HG03159 (cell line): ENCODE results near the gene MEX3A.
"Not testable (repeated sequence)": the region's sequence is repeated elsewhere in the genome, so short reads cannot be mapped to it uniquely, and the experiment has no call there.

Experiments used
- ATAC-seq: cut with Tn5 transposase; IDR thresholded peaks from one replicate; pipeline ENCODE4 v1.9.1; 2021; ENCODE audit warnings: mild to moderate bottlenecking, moderate library complexity; ENCODE audit not compliant: unreplicated experiment

The MEX3A gene

GRCh38 chr1:156082309-156083091 lies at the start of gene MEX3A:
TSS of gene MEX3A (minus strand) at chr1:156082465. CDS start at chr1:156081998, 467 bp downstream.
- ATAC-seq, result peak; percentile 49

DNA sequence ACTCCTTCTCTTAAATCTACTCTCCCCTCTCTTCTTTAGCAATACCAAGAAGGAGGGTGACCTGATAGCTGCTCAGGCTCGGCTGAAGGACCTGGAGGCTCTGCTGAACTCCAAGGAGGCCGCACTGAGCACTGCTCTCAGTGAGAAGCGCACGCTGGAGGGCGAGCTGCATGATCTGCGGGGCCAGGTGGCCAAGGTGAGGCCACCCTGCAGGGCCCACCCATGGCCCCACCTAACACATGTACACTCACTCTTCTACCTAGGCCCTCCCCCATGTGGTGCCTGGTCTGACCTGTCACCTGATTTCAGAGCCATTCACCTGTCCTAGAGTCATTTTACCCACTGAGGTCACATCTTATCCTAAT lies 48.3 kb upstream of the MEX3A start:
- ATAC-seq, result no peak

- ATAC-seq, result no peak
Measured at GRCh38 chr1:156129687-156130577, 47.7 kb upstream of the MEX3A start.

- no peak for ATAC-seq
Measured at GRCh38 chr1:156128654-156129597, 46.7 kb upstream of the MEX3A start.

- no peak for ATAC-seq
Measured at GRCh38 chr1:156128308-156128653, 46.0 kb upstream of the MEX3A start.

GRCh38 chr1:156126630-156127534 lies 44.6 kb upstream of the MEX3A start:
- no peak for ATAC-seq

DNA sequence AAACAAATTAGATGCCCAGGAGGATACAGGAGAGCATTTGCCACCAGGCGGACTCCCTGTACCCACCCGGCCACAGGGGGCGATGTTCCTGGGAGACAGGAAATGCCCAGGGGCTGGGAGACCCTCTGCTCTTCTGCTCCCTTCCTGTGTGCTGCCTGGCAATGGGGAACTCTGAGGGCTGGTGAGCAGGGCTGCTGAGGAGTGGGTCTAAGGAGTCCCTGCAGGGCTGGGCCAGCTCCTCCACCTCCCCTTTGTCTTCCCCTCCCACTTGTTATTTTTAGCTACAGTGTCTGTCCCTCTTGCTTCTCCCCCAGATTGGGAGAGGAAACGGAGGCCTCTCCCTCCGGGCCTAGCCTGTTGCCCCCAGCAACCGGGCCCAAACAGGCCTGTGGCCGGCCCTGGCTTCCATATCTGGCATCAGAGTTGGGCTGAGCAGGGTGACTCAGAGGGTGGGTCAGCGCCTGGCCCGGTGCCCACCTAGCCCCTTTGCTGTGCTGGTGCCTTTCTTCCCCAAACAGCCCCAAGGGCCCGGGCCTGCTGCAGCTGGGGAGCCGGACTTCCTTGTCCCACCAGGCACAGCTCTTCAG lies 43.9 kb upstream of the MEX3A start:
- no peak for ATAC-seq

DNA sequence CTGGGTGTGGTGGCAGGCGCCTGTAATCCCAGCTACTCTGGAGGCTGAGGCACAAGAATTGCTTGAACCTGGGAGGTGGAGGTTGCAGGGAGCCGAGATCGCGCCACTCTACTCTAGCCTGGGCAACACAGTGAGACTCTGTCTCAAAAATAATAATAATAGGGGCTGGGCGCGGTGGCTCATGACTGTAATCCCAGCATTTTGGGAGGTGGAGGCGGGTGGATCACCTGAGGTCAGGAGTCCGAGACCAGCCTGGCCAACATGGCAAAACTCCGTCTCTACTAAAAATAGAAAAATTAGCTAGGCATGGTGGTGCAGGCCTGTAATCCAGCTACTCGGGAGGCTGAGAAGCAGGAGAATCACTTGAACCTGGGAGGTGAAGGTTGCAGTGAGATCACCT lies 43.3 kb upstream of the MEX3A start:
- not testable (repeated sequence) for ATAC-seq

DNA sequence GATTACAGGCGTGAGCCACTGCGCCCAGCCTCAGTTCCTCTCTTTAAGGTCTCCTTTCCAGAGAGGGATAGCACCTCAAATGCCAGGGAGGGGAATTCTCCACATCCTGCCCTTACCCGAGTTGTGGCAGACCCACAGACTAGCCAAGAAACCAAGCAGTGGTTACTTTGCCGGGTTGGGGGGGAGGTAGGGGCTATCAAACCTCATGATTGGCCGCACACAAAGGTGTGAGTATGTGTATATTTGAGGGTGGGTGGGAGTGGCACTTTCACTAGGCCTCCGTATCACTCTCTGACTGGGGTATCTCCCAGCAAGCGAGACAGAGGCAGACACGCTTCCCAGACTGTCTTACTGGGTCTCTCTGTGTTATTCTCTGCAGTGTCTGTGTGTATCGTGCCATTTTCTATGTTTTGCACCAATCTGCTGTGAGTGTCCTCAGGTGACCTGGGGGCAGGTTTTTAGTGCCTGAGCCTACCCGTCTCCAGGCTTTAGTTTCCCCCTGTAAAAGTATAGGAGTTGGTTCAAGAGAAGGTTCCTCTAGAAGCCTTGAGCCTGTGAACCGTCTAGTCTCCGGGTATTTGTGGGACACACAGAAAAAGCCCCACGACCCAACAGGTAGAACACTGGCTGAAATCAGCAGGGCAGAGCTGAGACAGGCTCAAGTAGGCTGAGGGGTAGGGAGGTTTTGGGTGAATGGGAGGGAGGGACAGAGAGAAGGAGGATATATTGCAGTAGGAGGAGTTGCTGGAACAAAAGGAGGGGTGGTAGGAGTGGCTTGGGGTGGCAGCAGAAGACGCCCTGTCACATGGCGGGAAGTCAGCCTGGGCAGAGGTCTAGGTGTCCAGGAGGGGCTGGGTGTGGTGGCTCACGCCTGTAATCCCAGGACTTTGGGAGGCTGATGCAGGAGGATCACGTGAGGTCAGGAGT lies 42.6 kb upstream of the MEX3A start:
- no peak for ATAC-seq

DNA sequence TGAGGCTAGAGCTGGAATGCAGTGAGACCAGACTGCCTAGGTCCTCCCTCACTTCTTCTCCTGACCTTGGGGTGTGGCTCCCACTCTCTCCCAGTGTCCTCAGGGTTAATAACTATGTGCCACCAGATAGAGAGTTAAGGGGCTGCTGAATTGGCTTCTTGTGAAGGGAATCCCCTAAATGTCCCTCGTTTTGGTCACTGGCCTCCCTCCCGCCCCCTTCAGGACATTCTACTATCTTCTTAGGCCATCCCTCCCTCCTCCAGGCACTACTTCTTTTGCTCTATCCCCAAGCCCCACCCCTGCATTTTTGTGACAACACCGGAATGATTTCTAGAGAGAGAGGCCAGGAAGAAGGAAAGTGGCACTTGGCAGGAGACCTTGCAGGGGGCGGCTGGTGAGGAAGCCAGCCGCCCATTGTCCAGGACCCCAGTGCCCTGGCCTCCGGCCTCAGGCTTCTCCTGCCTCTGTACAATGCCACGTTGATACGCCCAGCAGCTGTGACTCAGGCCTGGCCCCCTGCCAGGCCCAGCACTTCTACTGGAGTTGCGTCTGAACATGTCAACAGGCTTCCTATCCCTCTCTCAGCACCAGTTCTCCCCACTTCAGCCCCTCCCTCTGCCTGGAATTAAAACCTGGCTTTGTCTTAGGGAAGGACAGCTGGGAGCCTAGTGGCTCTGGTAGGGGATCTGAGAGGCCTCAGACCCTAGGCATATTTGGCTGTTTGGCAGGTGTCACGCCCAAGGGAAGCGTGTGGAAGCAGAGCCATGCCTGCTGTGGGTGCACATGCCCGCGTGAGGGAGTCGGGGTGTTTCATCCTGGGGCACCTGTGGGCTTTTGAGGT lies 41.3 kb upstream of the MEX3A start:
- ATAC-seq, result no peak

DNA sequence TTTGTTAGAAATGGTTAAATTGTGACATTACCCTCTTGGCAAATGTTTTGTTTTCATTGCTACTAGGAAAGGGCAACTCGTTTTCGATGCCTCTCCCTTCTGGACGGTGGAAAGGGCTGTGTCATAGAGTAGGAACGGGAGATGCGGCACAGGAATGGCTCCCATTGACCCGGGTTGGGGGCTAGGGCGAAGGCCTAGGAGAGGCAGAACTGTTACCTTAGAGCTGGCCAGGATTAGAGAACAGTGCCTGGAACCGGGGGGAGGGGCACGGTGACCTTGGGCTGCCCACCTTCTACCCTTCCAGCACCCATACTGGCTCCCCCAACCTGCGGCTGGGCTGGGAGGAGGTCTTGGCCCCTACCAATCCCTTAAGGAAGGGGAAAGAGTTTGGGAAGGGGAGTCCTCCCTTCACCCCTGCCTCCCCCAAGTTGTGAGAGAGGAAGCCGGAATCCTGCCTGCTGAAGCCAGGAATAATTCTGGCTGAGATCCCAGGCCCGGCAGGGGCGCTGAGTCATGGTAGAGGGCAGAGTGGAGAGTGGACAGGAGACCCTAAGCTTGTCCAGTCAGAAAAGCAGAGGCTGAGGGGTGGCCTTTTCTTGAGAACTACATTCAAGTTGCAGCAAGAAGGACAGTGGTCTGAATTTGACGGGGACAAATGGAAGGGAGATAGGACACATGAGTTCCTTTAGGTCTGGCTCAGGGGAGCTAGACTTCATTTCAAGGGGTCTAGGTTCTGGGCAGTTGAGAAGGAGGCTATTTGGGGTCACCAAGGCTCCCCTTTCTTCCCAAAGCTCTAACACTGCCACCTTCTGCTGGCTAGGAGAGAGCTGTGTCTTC lies 40.5 kb upstream of the MEX3A start:
- no peak for ATAC-seq

GRCh38 chr1:156122086-156122485 lies 39.8 kb upstream of the MEX3A start:
- ATAC-seq, result no peak

- no peak for ATAC-seq
Measured at GRCh38 chr1:156121457-156121856, 39.2 kb upstream of the MEX3A start.

DNA sequence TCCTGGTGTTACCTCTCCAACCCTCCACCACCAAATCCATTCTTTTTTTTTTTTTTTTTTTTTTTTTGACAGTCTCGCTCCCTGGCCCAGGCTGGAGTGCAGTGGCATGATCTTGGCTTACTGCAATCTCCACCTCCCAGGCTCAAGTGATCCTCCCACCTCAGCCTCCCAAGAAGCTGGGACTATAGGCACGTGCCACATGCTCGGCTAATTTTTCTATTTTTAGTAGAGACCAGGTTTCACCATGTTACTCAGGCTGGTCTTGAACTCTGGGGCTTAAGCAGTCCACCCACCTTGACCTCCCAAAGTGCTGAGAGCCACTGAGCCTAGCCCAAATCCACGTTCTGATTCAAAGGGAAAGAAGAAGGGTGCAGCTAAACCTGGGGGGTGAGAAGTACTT lies 38.7 kb upstream of the MEX3A start:
- not testable (repeated sequence) for ATAC-seq

GRCh38 chr1:156120318-156120717 lies 38.1 kb upstream of the MEX3A start:
- ATAC-seq, result no peak

- ATAC-seq, result no peak
Measured at GRCh38 chr1:156119503-156120209, 37.4 kb upstream of the MEX3A start.
